ENCODE results near the gene BEND5.

- TF ChIP-seq POLR2A (IDR thresholded peaks at IDR 0.05): no peak
- TF ChIP-seq, protein P1, sequence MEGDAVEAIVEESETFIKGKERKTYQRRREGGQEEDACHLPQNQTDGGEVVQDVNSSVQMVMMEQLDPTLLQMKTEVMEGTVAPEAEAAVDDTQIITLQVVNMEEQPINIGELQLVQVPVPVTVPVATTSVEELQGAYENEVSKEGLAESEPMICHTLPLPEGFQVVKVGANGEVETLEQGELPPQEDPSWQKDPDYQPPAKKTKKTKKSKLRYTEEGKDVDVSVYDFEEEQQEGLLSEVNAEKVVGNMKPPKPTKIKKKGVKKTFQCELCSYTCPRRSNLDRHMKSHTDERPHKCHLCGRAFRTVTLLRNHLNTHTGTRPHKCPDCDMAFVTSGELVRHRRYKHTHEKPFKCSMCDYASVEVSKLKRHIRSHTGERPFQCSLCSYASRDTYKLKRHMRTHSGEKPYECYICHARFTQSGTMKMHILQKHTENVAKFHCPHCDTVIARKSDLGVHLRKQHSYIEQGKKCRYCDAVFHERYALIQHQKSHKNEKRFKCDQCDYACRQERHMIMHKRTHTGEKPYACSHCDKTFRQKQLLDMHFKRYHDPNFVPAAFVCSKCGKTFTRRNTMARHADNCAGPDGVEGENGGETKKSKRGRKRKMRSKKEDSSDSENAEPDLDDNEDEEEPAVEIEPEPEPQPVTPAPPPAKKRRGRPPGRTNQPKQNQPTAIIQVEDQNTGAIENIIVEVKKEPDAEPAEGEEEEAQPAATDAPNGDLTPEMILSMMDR (IDR thresholded peaks at IDR 0.05): no peak
Measured at GRCh38 chr1:48693674-48694320, 82.9 kb downstream of the BEND5 start.

All from stomach (tissue), 4 donors.